NCI-H774 (cell line): ENCODE results near the gene ZNF227.
"Not testable (repeated sequence)": the region's sequence is repeated elsewhere in the genome, so short reads cannot be mapped to it uniquely, and the experiment has no call there.

ENCODE experiments used
- DNase-seq: peaks from one replicate; lab custom pipeline; 2025; lab: John Stamatoyannopoulos, UW

ZNF227 gene

DNA sequence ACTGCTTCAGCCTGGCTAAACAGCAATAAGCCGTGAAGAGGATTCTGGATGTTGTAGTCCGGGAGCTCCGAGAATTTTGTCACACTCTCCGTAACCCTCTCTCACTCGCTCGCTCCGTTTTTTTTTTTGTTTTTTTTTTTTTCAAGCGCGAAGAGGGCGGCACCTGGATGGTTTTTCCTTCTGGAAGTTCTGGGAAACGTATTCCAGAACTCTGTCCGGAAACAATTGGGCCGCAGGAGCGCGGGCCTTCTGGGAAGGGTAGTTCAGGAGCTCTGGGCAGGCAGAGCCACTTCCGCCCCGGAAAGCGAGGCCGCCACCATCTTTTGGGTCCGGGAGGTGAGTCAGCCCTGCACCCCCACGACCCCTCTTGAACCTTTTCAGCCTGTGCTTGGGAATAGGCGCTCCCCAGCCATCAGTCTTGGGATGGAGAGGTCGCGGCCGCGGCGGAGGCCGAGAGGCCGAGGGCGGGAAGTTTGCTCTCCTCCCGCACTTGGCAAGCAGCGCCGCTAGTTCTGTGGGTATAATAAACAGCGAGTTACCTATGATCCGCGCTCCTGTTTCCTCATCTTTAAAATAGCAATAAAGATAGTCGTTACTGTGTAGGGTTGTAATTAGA lies at the start of gene ZNF227:
ZNF227 (plus strand) TSS at position 283 of the 616 bp plus-strand sequence. CDS start 5,261 bp downstream, outside the sequence.
- DNase-seq: peak; percentile 94

DNA sequence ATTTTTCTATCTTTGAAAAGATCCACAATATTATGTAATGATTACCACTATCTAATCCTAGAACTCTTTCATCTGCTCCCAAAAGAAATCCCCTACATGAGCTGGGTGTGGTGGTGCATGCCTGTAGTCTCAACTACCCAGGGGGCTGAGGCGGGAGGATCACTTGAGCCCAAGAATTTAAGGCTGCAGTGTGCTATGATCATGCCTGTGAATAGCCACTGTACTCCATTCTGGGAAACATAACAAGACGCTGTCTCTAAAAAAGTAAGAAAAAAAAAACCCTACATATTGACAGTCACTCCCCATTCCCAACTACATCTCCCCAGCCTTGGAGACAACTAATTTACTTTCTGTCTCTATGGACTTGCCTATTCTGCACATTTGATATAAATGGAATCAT lies 48.5 kb upstream of the ZNF227 start:
- no peak for DNase-seq

DNA sequence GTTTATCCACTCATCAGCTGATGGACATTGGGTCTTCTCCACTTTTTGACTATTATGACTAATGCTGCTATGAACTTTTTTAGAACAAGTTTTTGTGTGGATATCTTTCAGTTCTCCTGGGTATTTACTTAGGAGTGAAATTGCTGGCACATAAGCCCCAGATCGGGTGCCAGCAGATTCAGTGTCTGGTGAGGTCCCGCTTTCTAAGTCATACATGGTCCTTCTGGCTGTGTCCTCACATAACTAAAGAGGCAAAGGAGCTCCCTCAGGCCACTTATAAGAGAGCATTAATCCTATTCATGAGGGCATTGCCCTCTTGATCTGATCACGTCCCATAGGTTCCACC lies 48.0 kb upstream of the ZNF227 start:
- no peak for DNase-seq

DNA sequence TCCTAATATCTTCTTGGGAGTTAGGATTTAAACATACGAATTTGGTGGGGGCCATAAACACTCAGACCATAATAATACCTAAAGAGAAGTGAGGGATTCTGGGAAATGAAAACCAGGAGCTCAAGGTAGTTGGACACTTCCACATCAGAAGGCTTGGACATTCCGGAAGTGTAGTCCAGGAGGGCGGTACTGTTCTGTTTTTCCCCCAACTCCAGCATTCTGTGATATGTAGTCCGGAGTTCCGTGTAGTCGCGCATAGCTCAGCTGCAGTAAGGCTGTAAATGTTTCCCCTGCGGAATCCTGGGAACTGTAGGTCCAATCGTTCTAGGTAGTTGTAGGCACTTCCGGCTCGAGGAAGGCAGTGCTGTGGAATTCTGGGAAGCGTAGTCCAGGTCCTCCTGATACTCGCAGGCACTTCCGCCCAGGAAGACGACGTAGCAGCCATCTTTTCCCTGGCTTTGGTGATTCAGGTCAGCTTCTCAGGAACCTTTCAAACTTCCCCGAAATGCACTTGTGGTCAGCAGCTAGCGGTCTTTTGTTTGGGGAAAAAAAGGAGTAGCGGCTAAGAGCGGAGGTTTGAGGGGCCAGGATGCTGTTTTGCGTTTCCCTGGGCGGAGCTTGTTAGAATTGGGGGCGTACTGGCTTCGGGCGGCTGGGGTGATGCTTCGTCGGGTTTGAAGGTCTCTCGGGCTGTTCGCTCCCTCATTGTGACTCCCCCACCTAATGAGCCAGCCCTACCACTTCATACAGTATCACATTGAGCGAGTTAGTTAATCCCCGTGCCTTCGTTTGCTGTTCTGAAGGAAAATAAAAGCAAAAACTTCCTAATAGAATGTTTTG lies 47.4 kb upstream of the ZNF227 start, which contains the start of gene ZNF226:
ZNF226 (plus strand) TSS at position 428 of the 840 bp plus-strand sequence. CDS start 4,981 bp downstream, outside the sequence.
- peak; percentile 95 for DNase-seq

DNA sequence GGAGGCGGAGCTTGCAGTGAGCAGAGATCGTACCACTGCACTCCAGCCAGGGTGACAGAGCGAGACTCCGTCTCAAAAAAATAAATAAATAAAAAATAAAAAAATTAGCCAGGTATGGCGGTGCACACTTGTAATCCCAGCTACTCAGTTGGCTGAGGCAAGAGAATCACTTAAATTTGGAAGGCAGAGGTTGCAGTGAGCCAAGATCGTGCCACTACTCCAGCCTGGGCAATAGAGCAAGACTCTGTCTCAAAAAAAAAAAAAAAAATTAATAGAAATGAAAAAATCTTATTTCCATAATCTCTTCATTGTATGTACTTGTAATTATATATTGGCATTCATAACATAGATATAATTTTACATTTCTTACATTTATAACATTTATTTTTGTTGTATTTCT lies 41.7 kb upstream of the ZNF227 start:
- DNase-seq: not testable (repeated sequence)

DNA sequence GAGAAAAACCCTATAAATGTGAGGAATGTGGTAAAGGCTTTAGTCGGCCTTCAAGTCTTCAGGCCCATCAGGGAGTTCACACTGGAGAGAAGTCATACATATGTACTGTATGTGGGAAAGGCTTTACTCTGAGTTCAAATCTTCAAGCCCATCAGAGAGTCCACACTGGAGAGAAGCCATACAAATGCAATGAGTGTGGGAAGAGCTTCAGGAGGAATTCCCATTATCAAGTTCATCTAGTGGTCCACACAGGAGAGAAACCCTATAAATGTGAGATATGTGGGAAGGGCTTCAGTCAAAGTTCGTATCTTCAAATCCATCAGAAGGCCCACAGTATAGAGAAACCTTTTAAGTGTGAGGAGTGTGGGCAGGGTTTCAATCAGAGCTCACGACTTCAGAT lies 35.7 kb upstream of the ZNF227 start:
- no peak for DNase-seq

DNA sequence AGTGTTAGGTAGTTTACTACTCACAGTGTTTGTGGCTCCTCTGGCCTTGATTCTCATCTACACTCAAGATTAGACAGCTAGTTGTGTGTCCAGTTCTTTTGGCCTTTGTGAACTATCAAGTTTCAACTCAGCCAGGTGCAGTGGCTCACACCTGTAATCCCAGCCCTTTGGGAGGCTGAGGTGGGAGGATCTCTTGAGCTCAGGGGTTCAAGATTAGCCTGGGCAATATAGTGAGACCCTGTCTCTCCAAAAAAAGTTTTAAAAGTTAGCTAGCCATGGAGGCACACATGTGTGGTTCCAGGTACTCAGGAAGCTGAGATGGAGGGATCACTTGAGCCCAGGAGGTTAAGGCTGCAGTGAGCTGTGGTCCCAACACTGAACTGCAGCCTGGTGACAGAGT lies 31.4 kb upstream of the ZNF227 start:
- no peak for DNase-seq

DNA sequence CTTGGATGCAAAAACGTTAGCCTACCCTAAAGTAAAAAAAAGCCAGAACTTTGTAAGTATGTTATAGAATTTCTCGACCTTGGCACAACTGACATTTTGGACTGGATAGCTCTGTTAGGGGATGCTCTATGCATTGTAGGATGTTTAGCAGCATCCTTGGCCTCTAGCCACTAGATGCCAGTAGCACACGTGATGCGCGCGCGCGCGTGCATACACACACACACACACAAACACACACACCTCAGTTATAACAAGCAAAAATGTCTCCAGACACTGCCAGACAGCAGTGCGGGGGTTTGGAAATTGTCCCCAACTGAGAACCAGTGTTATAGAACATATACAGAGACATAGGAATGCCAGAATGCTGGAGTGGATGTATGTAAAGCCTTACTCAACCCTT lies 30.2 kb upstream of the ZNF227 start:
- DNase-seq: no peak

DNA sequence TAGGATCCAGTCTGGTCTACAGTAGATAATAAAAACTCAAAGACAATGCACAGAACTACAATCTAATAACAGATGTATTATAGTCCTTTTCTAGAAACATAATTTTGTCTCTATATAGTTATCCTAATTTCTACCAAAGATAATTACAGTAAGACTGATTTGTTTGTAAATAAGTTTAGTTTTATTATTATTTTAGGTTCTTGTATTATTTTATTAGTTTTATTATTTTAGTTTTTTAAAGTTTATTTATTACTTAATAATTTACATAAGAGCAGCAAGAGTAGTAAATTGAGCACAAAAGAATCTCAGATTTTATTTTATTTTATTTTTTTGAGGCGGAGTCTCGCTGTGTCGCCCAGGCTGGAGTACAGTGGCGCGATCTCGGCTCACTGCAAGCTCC lies 22.3 kb upstream of the ZNF227 start:
- no peak for DNase-seq

DNA sequence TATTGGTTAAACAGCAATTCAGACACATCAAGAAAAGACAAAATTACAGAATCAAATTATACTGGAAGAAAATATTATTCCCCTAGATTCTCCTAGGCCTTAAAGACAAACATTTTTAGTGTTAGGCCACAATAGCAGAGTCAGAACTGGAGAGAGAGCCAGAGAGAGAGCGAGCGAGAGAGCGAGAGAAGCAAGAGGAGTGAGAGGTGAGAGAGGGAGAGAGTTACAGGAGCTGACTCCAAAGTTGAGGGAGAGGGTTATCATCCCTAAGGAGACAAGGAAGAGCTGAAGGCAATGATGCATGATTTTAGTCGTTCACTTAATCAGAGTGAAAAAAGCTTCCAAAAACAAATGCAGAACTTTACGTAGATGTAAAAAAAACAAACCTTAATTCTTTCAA lies 20.2 kb upstream of the ZNF227 start:
- no peak for DNase-seq

DNA sequence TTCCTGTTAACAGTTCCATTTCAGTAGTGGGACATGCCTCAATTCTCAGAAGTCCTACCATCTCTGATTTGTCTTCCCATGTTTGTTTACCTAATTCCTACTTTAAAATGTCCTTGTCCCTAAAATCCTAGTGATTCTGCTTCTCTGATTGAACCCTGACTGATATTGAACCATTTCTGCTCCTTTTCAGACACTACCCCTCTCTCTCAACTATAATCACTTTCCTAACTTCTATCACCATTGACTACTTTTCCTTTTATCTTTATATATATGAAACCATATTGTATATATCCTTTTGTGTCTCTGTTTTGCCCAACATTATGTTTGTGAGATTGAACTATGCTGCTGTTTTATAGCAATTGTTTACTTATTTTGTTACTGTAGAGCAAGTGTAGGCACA lies 15.6 kb upstream of the ZNF227 start:
- DNase-seq: no peak

DNA sequence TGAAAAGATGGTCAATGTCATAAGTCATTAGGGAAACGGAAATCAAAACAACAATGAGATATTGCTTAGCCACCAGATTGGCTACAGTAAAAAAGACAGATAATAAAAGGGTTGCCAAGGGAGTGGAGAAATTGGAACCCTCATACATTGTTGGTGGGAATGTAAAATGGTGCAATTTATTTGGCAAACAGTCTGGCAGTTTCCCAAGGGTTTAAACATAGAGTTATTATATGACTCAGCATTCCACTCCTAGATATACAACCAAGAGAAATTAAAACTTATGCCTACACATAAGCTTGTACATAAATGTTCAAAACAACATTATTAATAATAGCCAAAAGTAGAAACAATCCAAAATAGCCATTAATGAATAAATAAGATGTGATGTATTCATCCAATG lies 9.9 kb upstream of the ZNF227 start:
- no peak for DNase-seq

DNA sequence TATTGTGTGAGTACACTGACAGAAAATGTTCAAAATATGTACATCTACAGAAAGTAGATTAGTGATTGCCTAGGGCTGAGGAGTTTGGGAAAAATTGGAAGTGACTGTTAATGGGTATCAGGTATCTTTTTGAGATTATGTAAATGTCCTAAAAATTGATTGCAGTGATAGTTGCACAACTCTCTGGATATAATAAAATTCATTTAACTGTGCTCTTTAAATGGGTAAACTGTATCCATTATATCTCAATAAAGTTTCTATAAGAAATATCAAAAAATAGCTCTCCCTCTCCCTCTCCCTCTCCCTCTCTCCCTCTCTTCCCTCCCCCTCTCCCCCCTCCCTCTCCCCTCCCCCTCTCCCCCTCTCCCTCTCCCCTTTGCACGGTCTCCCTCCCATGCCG lies 9.4 kb upstream of the ZNF227 start:
- DNase-seq: no peak

DNA sequence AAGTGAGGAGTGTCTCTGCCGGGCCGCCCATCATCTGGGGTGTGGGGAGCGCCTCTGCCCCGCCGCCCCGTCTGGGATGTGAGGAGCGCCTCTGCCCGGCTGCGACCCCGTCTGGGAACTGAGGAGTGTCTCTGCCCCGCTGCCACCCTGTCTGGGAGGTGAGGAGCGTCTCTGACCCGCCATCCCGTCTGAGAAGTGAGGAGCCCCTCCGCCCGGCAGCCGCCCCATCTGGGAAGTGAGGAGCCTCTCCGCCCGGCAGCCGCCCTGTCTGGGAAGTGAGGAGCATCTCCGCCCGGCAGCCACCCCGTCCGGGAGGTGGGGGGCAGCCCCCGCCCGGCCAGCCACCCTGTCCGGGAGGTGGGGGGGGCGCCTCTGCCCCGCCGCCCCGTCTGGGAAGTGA lies 8.5 kb upstream of the ZNF227 start:
- DNase-seq: not testable (repeated sequence)

DNA sequence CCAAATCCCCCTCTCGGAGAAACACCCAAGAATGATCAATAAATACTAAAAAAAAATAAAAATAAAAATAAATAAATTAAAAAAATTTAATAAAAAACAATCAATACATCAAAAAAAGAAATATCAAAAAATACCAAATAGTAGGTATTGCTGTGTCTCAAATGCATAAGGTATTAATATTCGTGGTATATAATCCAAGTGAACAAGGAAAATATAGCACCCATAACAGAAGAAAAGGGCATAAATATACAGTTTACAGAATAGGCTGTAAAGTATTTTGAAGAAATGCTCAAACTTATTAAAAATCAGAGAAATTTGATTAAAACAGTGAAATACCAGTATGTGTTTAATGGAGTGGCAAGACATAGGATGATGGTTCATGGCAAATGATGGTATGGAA lies 7.6 kb upstream of the ZNF227 start:
- DNase-seq: no peak

DNA sequence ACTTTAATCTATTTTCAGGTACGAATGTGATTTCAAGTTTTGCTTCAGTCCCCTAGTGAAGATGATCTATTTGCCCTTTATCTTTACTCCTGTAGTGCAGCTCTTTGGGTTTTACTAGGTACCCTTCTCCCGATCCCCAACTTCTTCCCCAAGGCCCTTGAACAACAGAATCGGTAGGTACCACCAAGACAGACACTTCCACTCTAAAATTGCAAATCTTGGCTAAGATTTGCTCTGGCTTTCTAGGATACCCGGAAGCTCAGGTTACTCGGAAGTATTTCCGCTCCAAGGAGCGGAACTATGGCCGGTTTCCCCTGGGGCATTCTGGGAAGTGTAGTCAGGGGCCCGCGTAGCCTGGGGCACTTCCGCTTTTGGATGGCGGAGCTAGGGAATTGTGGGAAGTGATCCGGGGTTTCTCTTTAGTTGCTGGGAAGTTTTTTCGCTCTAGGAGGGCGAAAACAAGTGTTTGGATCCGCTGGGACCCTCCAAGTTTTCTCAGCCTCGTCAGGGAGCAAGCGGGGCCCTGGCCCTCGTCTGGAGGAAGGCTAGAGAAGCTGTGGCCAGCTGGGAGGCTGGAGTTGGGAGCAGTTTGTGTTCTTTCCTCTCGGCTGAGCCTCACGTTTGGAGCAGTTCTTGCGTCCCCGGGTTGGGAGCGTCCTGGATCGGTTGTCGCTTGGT lies 5.1 kb upstream of the ZNF227 start:
- peak; percentile 89 for DNase-seq

DNA sequence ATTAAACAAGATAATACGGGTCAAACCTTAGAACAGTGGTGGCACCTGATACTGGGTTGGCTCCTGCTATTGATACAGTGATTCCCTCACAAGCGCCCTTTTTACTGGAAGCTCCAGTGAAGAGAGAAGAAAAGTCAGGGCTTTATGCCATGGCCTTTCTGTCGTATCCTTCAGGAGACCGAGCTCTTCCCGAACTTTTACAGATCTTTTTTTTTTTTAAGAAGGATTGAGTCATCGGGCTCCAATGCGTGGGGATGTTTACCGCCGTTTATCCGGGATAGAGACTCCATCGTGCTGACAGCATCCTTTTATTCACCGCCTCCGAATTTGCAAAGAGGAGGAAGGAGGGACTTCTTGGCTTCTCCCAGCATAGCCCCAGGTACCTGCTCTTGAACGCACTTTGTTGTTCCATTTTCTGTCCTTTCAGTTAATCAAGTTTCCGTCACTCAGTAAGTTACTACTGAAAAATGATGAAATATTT lies 574 bp downstream of the ZNF227 start:
- no peak for DNase-seq

DNA sequence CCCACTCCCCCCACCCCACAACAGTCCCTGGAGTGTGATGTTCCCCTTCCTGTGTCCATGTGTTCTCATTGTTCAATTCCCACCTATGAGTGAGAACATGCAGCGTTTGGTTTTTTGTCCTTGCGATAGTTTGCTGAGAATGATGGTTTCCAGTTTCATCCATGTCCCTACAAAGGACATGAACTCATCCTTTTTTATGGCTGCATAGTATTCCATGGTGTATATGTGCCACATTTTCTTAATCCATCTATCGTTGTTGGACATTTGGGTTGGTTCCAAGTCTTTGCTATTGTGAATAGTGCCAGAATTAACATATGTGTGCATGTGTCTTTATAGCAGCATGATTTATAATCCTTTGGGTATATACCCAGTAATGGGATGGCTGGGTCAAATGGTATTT lies 7.6 kb downstream of the ZNF227 start:
- DNase-seq: not testable (repeated sequence)

DNA sequence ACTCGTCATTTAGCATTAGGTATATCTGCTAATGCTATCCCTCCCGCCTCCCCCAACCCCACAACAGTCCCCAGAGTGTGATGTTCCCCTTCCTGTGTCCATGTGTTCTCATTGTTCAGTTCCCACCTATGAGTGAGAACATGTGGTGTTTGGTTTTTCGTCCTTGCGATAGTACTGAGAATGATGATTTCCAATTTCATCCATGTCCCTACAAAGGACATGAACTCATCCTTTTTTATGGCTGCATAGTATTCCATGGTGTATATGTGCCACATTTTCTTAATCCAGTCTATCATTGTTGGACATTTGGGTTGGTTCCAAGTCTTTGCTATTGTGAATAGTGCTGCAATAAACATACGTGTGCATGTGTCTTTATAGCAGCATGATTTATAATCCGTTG lies 8.4 kb downstream of the ZNF227 start:
- not testable (repeated sequence) for DNase-seq

DNA sequence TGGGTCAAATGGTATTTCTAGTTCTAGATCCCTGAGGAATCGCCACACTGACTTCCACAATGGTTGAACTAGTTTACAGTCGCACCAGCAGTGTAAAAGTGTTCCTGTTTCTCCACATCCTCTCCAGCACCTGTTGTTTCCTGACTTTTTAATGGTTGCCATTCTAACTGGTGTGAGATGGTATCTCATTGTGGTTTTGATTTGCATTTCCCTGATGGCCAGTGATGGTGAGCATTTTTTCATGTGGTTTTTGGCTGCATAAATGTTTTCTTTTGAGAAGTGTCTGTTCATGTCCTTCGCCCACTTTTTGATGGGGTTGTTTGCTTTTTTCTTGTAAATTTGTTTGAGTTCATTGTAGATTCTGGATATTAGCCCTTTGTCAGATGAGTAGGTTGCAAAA lies 9.0 kb downstream of the ZNF227 start:
- DNase-seq: not testable (repeated sequence)

DNA sequence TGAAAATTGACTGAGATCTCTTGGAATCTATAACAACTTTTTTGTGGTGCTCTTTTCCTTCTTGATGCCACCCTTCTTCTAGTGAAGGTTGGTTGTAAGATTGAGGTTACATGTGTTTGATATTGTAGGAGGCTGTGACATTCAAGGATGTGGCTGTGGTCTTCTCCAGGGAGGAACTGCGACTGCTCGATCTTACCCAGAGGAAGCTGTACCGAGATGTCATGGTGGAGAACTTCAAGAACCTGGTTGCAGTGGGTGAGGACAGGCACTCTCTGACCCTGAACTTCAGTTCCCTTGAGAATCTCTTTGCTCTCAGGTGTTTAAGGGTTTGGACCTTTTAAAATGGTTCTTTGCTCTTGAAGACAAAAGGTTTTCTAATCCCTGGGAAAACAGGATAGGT lies 16.0 kb downstream of the ZNF227 start:
- no peak for DNase-seq

DNA sequence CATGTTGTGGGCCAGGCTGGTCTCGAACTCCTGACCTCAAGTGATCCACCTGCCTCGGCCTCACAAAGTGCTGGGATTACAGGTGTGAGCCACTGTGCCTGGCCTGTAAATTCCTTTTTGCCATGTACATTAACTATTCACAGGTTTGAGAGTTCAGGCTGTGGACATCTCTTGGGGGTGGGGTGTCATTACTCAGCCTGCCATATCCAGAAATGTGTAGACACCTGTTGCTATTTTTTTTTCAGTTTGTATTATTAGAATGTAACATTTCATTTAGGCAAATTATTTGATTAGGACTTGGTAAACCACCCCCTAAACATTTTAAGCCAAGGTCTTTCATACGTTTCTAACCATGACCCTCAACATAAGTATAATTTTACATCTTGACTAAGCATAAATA lies 20.5 kb downstream of the ZNF227 start:
- DNase-seq: no peak

DNA sequence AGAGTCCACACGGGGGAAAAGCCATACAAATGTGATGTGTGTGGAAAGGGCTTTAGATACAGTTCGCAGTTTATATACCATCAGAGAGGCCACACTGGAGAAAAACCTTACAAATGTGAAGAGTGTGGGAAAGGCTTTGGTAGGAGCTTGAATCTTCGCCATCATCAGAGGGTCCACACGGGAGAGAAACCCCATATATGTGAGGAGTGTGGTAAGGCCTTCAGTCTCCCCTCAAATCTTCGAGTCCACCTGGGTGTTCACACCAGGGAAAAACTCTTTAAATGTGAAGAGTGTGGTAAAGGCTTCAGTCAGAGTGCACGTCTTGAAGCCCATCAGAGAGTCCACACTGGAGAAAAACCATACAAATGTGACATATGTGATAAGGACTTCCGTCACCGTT lies 24.1 kb downstream of the ZNF227 start:
- DNase-seq: no peak
